Neural cell (in vitro differentiated cells): ENCODE data around the gene PEF1. TPM values are rescaled to one million over a fixed set of nuclear protein-coding genes. Genes with fewer than 3 reads are reported as not detected.

Experiments
- H2AFZ ChIP-seq: fragments of 200-600, 300-800 bp; sonication (generic), shearing (Covaris generic); 2 replicates; pipeline ENCODE4 v1.6.0; 2014; ENCODE audit warnings: low read depth, mild to moderate bottlenecking, antibody characterized with exemption, low read length, moderate library complexity
- H3F3A ChIP-seq: fragments of 200-600 bp; shearing (Covaris generic); 2 replicates; pipeline ENCODE4 v1.6.1; 2016; ENCODE audit warnings: mild to moderate bottlenecking, moderate library complexity, mixed read lengths, antibody characterized with exemption, low read length; ENCODE audit not compliant: insufficient read depth, poor library complexity, severe bottlenecking
- H3K27ac ChIP-seq: fragments of 200-600, 300-800 bp; sonication (generic), shearing (Covaris generic); 2 replicates; pipeline ENCODE4 v1.5.1; 2014; ENCODE audit warnings: mild to moderate bottlenecking, low read length, moderate library complexity
- H3K27me3 ChIP-seq: fragments of 300-800, 200-600 bp; sonication (generic), shearing (Covaris generic); 2 replicates; pipeline ENCODE4 v1.6.0; 2014; ENCODE audit warnings: mild to moderate bottlenecking, low read depth, low read length, moderate library complexity; ENCODE audit not compliant: insufficient read depth
- H3K36me3 ChIP-seq: fragments of 300-800, 200-600 bp; sonication (generic), shearing (Covaris generic); 2 replicates; pipeline ENCODE4 v1.5.1; 2014; ENCODE audit warnings: mild to moderate bottlenecking, antibody characterized with exemption, low read length, moderate library complexity; ENCODE audit not compliant: insufficient read depth
- H3K4me2 ChIP-seq: fragments of 300-800, 200-600 bp; sonication (generic), shearing (Covaris generic); 2 replicates; pipeline ENCODE4 v1.6.0; 2014; ENCODE audit warnings: mild to moderate bottlenecking, low read length
- H3K4me3 ChIP-seq: fragments of 300-800, 200-600 bp; sonication (generic), shearing (Covaris generic); 2 replicates; pipeline ENCODE4 v1.5.1; 2014; ENCODE audit warnings: mild to moderate bottlenecking, low read length, moderate library complexity
- H3K79me2 ChIP-seq: fragments of 200-600 bp; shearing (Covaris generic); replicated peaks from 2 replicates; pipeline ENCODE4 v1.6.0; 2014; ENCODE audit warnings: mild to moderate bottlenecking, low read length, moderate library complexity; ENCODE audit not compliant: insufficient read depth
- H3K9ac ChIP-seq: fragments of 300-800, 200-600 bp; sonication (generic), shearing (Covaris generic); 2 replicates; pipeline ENCODE4 v1.6.1; 2016; ENCODE audit warnings: mild to moderate bottlenecking, low read length, mixed read lengths
- H3K9me2 ChIP-seq: fragments of 200-600 bp; shearing (Covaris generic); 2 replicates; pipeline ENCODE4 v1.6.1; 2016; ENCODE audit warnings: mild to moderate bottlenecking, low read length, mixed read lengths; ENCODE audit not compliant: insufficient read depth
- H3K9me3 ChIP-seq: fragments of 200-600, 300-800 bp; sonication (generic), shearing (Covaris generic); 2 replicates; pipeline ENCODE4 v1.6.1; 2016; ENCODE audit warnings: mild to moderate bottlenecking, mixed run types, low read length, moderate library complexity, mixed read lengths
- H4K20me1 ChIP-seq: fragments of 200-600 bp; shearing (Covaris generic); 2 replicates; pipeline ENCODE4 v1.6.1; 2016; ENCODE audit warnings: mild to moderate bottlenecking, mixed run types; ENCODE audit not compliant: insufficient read depth
- CTCF ChIP-seq: fragments of 450-650 bp; IDR thresholded peaks from 2 replicates; pipeline ENCODE4 v1.5.1; 2014; ENCODE audit warnings: antibody characterized with exemption, mild to moderate bottlenecking, moderate library complexity; ENCODE audit not compliant: poor library complexity, severe bottlenecking
- EP300 ChIP-seq: fragments of 450-650 bp; conservative IDR thresholded peaks from 2 replicates; pipeline ENCODE4 v1.6.1; 2014; ENCODE audit warnings: antibody characterized with exemption, mild to moderate bottlenecking, moderate library complexity; ENCODE audit not compliant: poor library complexity, severe bottlenecking
- EZH2 ChIP-seq: fragments of 200-600, 300-800 bp; shearing (Covaris generic), sonication (generic); IDR thresholded peaks from 2 replicates; pipeline ENCODE4 v1.6.1; 2014; ENCODE audit warnings: antibody characterized with exemption, low read length, borderline replicate concordance, mild to moderate bottlenecking; ENCODE audit not compliant: insufficient read depth, poor library complexity, severe bottlenecking
- MXI1 ChIP-seq: fragments of 450-650 bp; conservative IDR thresholded peaks from 2 replicates; pipeline ENCODE4 v1.6.1; 2014; ENCODE audit warnings: antibody characterized with exemption, mild to moderate bottlenecking; ENCODE audit not compliant: poor library complexity, severe bottlenecking
- POLR2AphosphoS5 ChIP-seq: IDR thresholded peaks from 2 replicates; pipeline ENCODE4 v1.6.1; 2012
- RAD21 ChIP-seq: fragments of 450-650 bp; conservative IDR thresholded peaks from 2 replicates; pipeline ENCODE4 v1.6.1; 2014; ENCODE audit warnings: antibody characterized with exemption, mild to moderate bottlenecking, moderate library complexity
- SMC3 ChIP-seq: fragments of 450-650 bp; conservative IDR thresholded peaks from 2 replicates; pipeline ENCODE4 v1.6.1; 2014; ENCODE audit warnings: antibody characterized with exemption, mild to moderate bottlenecking, moderate library complexity; ENCODE audit not compliant: poor library complexity
- TAF1 ChIP-seq: IDR thresholded peaks from 2 replicates; pipeline ENCODE4 v1.6.1; 2012; ENCODE audit warnings: low read depth
- polyA plus RNA-seq: library from polyadenylated mRNA; depleted of rRNA; stranded (reverse); fragments of >200 nt; gene quantifications from 2 replicates; pipeline ENCODE4 v1.2.3, GENCODE V29; 2014
- TF ChIP-seq, protein P1 (sequence below): IDR thresholded peaks from 2 replicates; pipeline ENCODE4 v1.6.1; 2012; ENCODE audit warnings: borderline replicate concordance

Gene PEF1
- polyA plus RNA-seq, 1 donor from 2014 or later: 48.2 TPM

DNA sequence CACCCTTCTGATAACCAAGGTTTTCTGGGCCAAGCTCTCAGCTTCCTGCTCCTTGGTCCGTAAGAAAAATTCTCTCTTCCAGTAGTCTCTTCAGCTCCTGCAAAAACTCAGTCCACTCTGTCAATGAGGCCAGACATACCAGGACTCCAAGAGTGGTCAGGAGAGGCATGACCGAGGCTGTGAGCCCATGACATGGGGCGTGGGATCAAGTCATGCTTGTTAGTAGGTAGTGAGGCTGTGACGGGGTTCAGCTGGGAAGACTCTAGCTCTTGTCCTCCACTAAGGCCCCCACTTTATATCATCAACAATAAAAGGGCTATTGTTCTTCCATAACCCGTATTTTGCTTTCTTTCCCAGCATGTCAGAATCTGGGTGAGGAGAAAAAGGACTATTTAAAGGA is 37.3 kb downstream of the PEF1 start:
- H3K4me3 ChIP-seq: no peak overlapping the region
- TF ChIP-seq, protein P1, sequence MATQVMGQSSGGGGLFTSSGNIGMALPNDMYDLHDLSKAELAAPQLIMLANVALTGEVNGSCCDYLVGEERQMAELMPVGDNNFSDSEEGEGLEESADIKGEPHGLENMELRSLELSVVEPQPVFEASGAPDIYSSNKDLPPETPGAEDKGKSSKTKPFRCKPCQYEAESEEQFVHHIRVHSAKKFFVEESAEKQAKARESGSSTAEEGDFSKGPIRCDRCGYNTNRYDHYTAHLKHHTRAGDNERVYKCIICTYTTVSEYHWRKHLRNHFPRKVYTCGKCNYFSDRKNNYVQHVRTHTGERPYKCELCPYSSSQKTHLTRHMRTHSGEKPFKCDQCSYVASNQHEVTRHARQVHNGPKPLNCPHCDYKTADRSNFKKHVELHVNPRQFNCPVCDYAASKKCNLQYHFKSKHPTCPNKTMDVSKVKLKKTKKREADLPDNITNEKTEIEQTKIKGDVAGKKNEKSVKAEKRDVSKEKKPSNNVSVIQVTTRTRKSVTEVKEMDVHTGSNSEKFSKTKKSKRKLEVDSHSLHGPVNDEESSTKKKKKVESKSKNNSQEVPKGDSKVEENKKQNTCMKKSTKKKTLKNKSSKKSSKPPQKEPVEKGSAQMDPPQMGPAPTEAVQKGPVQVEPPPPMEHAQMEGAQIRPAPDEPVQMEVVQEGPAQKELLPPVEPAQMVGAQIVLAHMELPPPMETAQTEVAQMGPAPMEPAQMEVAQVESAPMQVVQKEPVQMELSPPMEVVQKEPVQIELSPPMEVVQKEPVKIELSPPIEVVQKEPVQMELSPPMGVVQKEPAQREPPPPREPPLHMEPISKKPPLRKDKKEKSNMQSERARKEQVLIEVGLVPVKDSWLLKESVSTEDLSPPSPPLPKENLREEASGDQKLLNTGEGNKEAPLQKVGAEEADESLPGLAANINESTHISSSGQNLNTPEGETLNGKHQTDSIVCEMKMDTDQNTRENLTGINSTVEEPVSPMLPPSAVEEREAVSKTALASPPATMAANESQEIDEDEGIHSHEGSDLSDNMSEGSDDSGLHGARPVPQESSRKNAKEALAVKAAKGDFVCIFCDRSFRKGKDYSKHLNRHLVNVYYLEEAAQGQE: no peak
- TF ChIP-seq TAF1 (no peak), CTCF (no peak), EP300 (no peak), POLR2AphosphoS5 (no peak), EZH2 (no peak), SMC3 (no peak)
- no peak overlapping the region for H3K4me2 ChIP-seq
- H3K9me3 ChIP-seq: no peaks in the 10 kb centered on the region
- H3F3A ChIP-seq: no peaks in the 10 kb centered on the region
- H3K27ac ChIP-seq: no peak overlapping the region
- H3K9ac ChIP-seq: no peak overlapping the region
- no peaks in the 10 kb centered on the region for H3K79me2 ChIP-seq
- no peaks in the 10 kb centered on the region for H4K20me1 ChIP-seq
- no peak overlapping the region for H2AFZ ChIP-seq
- no peaks in the 10 kb centered on the region for H3K9me2 ChIP-seq
- no peaks in the 10 kb centered on the region for H3K27me3 ChIP-seq
- H3K36me3 ChIP-seq: no peaks in the 10 kb centered on the region

- no peaks in the 10 kb centered on the region for H3K9me2 ChIP-seq
- no peak overlapping the region for H2AFZ ChIP-seq
- H3K27me3 ChIP-seq: no peaks in the 10 kb centered on the region
- H4K20me1 ChIP-seq: no peaks in the 10 kb centered on the region
- H3K27ac ChIP-seq: no peak overlapping the region
- H3K79me2 ChIP-seq: no peaks in the 10 kb centered on the region
- no peak overlapping the region for H3K4me2 ChIP-seq
- no peaks in the 10 kb centered on the region for H3K36me3 ChIP-seq
- H3K4me3 ChIP-seq: no peak overlapping the region
- no peak overlapping the region for H3K9ac ChIP-seq
- H3K9me3 ChIP-seq: no peaks in the 10 kb centered on the region
- no peaks in the 10 kb centered on the region for H3F3A ChIP-seq
- no peak for TF ChIP-seq TAF1
- no peak for TF ChIP-seq EZH2
- no peak for TF ChIP-seq POLR2AphosphoS5
- no peak for TF ChIP-seq EP300
- TF ChIP-seq SMC3: no peak
- TF ChIP-seq, protein P1: no peak
- no peak for TF ChIP-seq CTCF
- TF ChIP-seq RAD21: no peak
- no peak for TF ChIP-seq MXI1
These were observed 38.7 kb downstream of the PEF1 start for GRCh38 chr1:31605908-31606427.
